Subcutaneous adipose tissue (tissue), 4 donors: Measurements from ENCODE around the gene RAPGEF6. TPM values are rescaled to one million over a fixed set of nuclear protein-coding genes. Genes with fewer than 3 reads are reported as not detected.

Source experiments
- total RNA-seq, 4 donors: library from RNA; depleted of rRNA; stranded (reverse); fragments of >200 nt; gene quantifications; one replicate each; pipeline ENCODE4 v1.1.0, GENCODE V29; 2016
- TF ChIP-seq, protein P1 (sequence below): fragments of 450-650 bp; IDR thresholded peaks from one replicate; pipeline ENCODE4 v1.5.1; 2016; ENCODE audit warnings: low read depth, mild to moderate bottlenecking, control low read depth, antibody characterized with exemption, moderate library complexity

The RAPGEF6 gene
- total RNA-seq, 4 donors from 2014 or later, result 18.1 to 26.6 (median 22.0) TPM

DNA sequence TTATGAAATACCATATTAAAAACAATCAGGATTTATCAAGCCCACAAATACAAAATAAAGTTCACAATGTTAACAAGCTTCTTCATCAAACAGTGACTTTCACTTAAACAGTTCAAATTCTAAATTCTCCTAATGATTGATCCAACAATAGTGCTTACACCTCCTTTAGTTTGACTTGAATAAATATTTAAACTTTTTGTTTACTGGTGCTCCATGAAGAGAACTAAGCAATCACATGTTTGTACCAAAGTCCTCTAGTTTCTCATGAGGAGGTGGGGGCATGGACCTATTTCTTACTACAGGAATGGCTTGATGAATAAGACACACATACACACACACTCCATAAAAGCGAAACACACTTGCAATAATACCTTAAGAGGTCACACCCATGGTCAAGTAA is 95.8 kb downstream of the RAPGEF6 start:
- TF ChIP-seq, protein P1, sequence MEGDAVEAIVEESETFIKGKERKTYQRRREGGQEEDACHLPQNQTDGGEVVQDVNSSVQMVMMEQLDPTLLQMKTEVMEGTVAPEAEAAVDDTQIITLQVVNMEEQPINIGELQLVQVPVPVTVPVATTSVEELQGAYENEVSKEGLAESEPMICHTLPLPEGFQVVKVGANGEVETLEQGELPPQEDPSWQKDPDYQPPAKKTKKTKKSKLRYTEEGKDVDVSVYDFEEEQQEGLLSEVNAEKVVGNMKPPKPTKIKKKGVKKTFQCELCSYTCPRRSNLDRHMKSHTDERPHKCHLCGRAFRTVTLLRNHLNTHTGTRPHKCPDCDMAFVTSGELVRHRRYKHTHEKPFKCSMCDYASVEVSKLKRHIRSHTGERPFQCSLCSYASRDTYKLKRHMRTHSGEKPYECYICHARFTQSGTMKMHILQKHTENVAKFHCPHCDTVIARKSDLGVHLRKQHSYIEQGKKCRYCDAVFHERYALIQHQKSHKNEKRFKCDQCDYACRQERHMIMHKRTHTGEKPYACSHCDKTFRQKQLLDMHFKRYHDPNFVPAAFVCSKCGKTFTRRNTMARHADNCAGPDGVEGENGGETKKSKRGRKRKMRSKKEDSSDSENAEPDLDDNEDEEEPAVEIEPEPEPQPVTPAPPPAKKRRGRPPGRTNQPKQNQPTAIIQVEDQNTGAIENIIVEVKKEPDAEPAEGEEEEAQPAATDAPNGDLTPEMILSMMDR, result no peak

GRCh38 chr5:131538177-131538593 is 96.8 kb downstream of the RAPGEF6 start:
- TF ChIP-seq, protein P1, result no peak

- TF ChIP-seq, protein P1, result no peak
Observed at GRCh38 chr5:131536850-131537448, 98.1 kb downstream of the RAPGEF6 start.

DNA sequence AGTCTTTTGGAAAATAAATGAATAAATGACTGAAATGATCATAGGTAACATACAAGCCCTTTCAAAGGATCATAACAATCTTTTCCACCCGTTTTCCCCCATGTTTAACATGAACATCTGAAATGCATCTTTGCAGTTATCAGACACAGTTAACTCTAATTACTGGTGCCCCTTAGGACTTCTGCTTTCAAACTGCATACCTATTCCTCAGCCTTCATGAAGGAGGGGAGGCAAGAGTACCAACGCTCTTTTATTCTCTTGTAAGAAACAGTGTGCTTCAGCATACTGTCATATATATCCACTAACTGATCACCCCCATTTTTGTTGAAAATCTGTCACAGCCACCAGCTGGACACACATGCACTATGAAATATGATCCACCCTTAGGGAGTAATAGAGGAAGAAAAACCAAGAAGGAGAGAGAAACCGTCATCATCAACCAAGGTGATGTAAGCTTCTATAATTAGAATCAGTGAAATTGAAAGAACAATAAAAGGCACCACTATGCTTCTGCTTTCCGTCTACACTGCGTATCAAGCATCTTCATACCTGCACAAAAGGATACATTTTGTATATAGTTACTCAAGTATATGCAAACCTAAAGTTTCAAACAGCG is 98.7 kb downstream of the RAPGEF6 start:
- TF ChIP-seq, protein P1, result no peak

DNA sequence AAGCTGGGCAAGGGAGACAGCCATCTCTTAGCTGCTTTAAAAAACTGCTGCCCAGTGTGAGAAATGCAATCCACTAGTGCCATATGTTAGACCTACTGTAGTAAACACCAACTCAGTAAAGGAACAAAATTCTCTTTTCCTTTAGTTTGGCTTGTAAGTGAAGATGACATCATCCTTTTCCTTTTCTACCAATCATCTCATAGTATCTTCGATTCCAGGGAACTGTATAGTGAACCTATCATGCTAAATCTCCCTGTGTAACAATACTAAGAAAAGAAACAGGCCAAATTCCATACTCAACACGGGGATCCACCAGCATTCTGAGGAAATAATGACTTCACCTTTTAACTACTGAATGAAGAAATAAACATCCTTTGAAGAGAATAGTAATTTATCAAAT is 100.1 kb downstream of the RAPGEF6 start:
- TF ChIP-seq, protein P1, result no peak

GRCh38 chr5:131533836-131534235 is 101.2 kb downstream of the RAPGEF6 start:
- TF ChIP-seq, protein P1, result no peak

- TF ChIP-seq, protein P1, result no peak
Observed at GRCh38 chr5:131532031-131532640, 102.9 kb downstream of the RAPGEF6 start.
